Measurements from ENCODE around the gene FOLH1.
"Not testable (repeated sequence)": the region's sequence is repeated elsewhere in the genome, so short reads cannot be mapped to it uniquely, and the experiment has no call there.

The FOLH1 gene

GRCh38 chr11:49177936-49178335 is 30.5 kb downstream of the FOLH1 start:
- DNase-seq (ENCODE audit: low read depth in 2 of 2) = not testable (repeated sequence)

GRCh38 chr11:49175378-49175777 is 33.0 kb downstream of the FOLH1 start:
- not testable (repeated sequence) for DNase-seq (ENCODE audit: low read depth in 2 of 2)

GRCh38 chr11:49174691-49175366 is 33.6 kb downstream of the FOLH1 start:
- not testable (repeated sequence) for DNase-seq (ENCODE audit: low read depth in 2 of 2)

DNA sequence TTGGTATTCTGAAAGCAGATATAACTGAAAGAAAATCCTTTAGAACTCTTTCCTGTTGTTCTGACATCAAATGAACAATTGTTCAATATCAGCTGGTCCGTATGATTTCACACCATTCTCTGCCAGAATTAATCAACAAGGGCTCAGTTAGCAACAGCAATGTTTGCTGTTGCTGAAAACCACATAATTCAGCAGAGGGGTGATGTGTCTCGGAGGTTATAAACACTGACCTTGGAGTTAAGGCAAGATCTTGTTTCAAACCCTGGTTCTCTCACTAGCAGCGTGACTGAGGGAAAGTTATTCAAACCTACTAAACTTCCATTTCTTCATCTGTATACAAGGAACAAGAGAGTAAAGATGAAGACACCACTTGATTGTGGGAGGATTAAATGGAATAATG is 36.8 kb downstream of the FOLH1 start:
- not testable (repeated sequence) for DNase-seq (ENCODE audit: low read depth in 2 of 2)

DNA sequence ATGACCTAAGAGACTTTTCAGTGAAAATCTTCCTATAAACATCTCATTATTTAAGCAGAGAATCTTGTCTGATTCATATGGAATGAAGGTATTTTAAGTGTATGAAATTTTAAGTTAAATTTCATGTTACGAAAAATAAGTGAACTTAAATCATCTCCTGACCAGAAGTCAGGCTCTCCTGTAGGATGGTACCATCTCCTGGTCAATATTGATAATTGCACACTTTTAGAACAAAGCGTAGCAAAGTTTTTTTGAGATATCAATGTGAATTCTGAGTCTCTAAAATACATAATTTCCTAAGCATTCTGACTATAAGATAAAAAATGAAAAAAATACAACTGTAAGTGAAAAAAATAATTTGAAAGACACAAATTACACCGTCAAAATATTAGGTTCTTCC is 38.8 kb downstream of the FOLH1 start:
- DNase-seq (ENCODE audit: low read depth in 2 of 2) = not testable (repeated sequence)

- not testable (repeated sequence) for DNase-seq (ENCODE audit: low read depth in 2 of 2)
These were observed 39.4 kb downstream of the FOLH1 start for GRCh38 chr11:49168992-49169391.

GRCh38 chr11:49151211-49151610 is 57.2 kb downstream of the FOLH1 start:
- DNase-seq (ENCODE audit: low read depth in 2 of 2) = no peak

DNA sequence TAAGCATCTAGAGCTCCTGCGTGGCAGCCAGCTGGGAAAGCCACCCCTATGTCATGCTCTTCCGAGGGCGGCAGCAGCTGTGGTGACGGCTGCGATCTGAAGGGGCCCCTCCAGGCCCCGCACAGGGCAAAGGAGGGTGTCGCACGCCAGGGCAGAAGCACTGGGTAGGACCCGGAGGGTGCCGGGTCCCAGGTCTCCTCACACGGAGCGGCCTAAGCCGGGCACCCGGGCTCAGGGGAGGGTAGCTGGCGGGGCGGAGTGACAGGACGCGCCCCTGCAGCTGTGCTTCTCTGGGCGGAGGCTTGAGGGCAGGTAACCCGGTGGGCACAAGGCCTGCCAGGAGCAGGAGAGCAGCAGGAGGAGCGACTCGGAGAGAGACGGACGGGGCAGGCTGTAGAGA is 106.0 kb downstream of the FOLH1 start:
- DNase-seq (ENCODE audit: low read depth in 2 of 2) = not testable (repeated sequence)

All from stimulated activated CD8-positive, alpha-beta memory T cell treated with anti-CD3 and anti-CD28 coated beads, Interleukin-2, amount 100 ng/mL, for 48 hours (primary cell).